Fibroblast of lung (primary cell): ENCODE data around the gene CLK4. TPM values are rescaled to one million over a fixed set of nuclear protein-coding genes. Genes with fewer than 3 reads are reported as not detected.

Experiments
- DNase-seq, 2 donors: peaks; one replicate each; pipeline versions ENCODE4 v3.0.0 to v3.0.0-alpha.2; 2010; ENCODE audit warnings: low read depth in 2 of 2
- H2AFZ ChIP-seq: 2 replicates; pipeline ENCODE4 v1.5.1; 2012; ENCODE audit warnings: low read length, control low read depth, inconsistent platforms
- H3K27ac ChIP-seq: 2 replicates; pipeline ENCODE4 v1.5.1; 2011; ENCODE audit warnings: low read length, control low read depth; ENCODE audit not compliant: insufficient read depth
- H3K27me3 ChIP-seq: 2 replicates; pipeline ENCODE4 v1.5.1; 2011; ENCODE audit warnings: mild to moderate bottlenecking, low read length; ENCODE audit not compliant: control insufficient read depth, insufficient read depth
- H3K36me3 ChIP-seq: 2 replicates; pipeline ENCODE4 v1.5.1; 2011; ENCODE audit warnings: low read length; ENCODE audit not compliant: control insufficient read depth, insufficient read depth
- H3K4me1 ChIP-seq: 2 replicates; pipeline ENCODE4 v1.5.1; 2011; ENCODE audit warnings: low read length; ENCODE audit not compliant: control insufficient read depth, insufficient read depth; ENCODE audit errors: extremely low read depth
- H3K4me2 ChIP-seq: 2 replicates; pipeline ENCODE4 v1.5.1; 2011; ENCODE audit warnings: low read length, control low read depth; ENCODE audit not compliant: insufficient read depth; ENCODE audit errors: extremely low read depth
- H3K4me3 ChIP-seq, 4 experiments: fragments of 200-600 bp in 1 of 4; sonication (generic) in 1 of 4; replicated peaks in 1 of 4; 2 replicates each; pipeline ENCODE4 v1.5.1; 2011 to 2016; ENCODE audit warnings: low read length in 4 of 4, low read depth in 3 of 4, mild to moderate bottlenecking in 3 of 4, control low read depth in 2 of 4, inconsistent platforms in 1 of 4, mixed read lengths in 1 of 4; ENCODE audit not compliant: insufficient read depth in 1 of 4; ENCODE audit errors: control extremely low read depth in 1 of 4
- H3K79me2 ChIP-seq: 2 replicates; pipeline ENCODE4 v1.5.1; 2012; ENCODE audit warnings: mild to moderate bottlenecking, low read length, inconsistent platforms; ENCODE audit not compliant: control insufficient read depth, insufficient read depth
- H3K9ac ChIP-seq: 2 replicates; pipeline ENCODE4 v1.5.1; 2011; ENCODE audit warnings: mild to moderate bottlenecking, low read length, control low read depth; ENCODE audit not compliant: insufficient read depth
- H3K9me3 ChIP-seq: 2 replicates; pipeline ENCODE4 v1.5.1; 2012; ENCODE audit warnings: low read depth, low read length; ENCODE audit not compliant: control insufficient read depth, insufficient read depth
- H4K20me1 ChIP-seq: 2 replicates; pipeline ENCODE4 v1.5.1; 2011; ENCODE audit warnings: low read length; ENCODE audit not compliant: control insufficient read depth, insufficient read depth; ENCODE audit errors: extremely low read depth
- EZH2 ChIP-seq: IDR thresholded peaks from 2 replicates; pipeline ENCODE4 v1.5.1; 2012; ENCODE audit warnings: low read length, control low read depth, mild to moderate bottlenecking; ENCODE audit errors: missing control alignments
- polyA plus RNA-seq, 2 donors: library from polyadenylated mRNA; depleted of rRNA in 1 of 2; stranded (reverse) in 1 of 2; unstranded in 1 of 2; fragments of >200 nt; gene quantifications; 2 replicates each; pipeline ENCODE4 v1.2.1, GENCODE V29; 2011 to 2012; ENCODE audit warnings: missing spikeins in 1 of 2
- total RNA-seq: library from RNA; depleted of rRNA; stranded (reverse); fragments of >200 nt; gene quantifications from 2 replicates; pipeline ENCODE4 v1.2.1, GENCODE V29; 2014
- TF ChIP-seq, protein P1 (sequence below), 2 donors: IDR thresholded peaks in 1 of 2; conservative IDR thresholded peaks in 1 of 2; 1 replicate in 1 of 2; 2 replicates in 1 of 2; pipeline ENCODE4 v1.5.1; 2011 to 2012; ENCODE audit warnings: low read length in 2 of 2, control low read depth in 1 of 2, inconsistent platforms in 1 of 2, low read depth in 1 of 2, mild to moderate bottlenecking in 1 of 2

CLK4 gene
- total and polyA plus RNA-seq, 2 donors (not counting 1 experiment from before 2014, with no cell fraction given), result 20.7 to 27.9 TPM

DNA sequence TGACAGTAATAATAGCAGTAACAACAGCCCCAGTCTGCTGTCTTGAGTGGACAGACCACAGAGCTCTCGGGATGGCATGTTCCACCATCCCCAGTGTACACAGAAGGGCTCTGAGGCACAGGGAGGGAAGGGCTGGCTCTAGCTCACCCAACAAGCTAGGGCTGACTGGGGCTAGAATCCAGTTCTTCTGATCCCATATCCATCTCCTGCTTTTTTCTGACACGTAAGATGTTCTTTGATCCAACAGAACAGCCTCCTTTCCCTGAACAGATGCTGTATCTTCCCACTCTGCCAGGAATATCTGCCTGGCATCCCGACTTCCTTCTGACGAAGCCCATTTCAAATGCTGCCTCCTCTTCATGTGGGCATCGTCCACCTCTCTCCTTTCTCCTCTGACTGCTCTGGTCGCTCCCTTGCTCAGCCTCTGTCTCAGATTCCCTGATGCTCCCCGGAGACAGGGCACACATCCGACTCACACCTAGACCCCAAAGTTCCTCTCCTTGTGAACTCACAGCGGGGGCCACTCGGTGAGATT, 43.6 kb upstream of the CLK4 start:
- Histone ChIP-seq H2AFZ (no peak overlapping the region), H3K4me3 (no peak overlapping the region), H3K36me3 (no peaks in the 10 kb centered on the region), H3K27ac (no peak overlapping the region), H3K9ac (no peak overlapping the region), H3K79me2 (no peaks in the 10 kb centered on the region), H3K9me3 (no peaks in the 10 kb centered on the region), H3K27me3 (no peaks in the 10 kb centered on the region), H3K4me2 (no peak overlapping the region), H4K20me1 (no peaks in the 10 kb centered on the region), H3K4me1 (no peaks in the 10 kb centered on the region)
- TF ChIP-seq, protein P1, sequence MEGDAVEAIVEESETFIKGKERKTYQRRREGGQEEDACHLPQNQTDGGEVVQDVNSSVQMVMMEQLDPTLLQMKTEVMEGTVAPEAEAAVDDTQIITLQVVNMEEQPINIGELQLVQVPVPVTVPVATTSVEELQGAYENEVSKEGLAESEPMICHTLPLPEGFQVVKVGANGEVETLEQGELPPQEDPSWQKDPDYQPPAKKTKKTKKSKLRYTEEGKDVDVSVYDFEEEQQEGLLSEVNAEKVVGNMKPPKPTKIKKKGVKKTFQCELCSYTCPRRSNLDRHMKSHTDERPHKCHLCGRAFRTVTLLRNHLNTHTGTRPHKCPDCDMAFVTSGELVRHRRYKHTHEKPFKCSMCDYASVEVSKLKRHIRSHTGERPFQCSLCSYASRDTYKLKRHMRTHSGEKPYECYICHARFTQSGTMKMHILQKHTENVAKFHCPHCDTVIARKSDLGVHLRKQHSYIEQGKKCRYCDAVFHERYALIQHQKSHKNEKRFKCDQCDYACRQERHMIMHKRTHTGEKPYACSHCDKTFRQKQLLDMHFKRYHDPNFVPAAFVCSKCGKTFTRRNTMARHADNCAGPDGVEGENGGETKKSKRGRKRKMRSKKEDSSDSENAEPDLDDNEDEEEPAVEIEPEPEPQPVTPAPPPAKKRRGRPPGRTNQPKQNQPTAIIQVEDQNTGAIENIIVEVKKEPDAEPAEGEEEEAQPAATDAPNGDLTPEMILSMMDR (conservative IDR thresholded peaks at IDR 0.05 in 1 of 2, IDR thresholded peaks at IDR 0.05 in 1 of 2; ENCODE audit: low read depth in 1 of 2, low read length in 2 of 2), result no peak
- no peak for TF ChIP-seq EZH2
- DNase-seq, result no peak

DNA sequence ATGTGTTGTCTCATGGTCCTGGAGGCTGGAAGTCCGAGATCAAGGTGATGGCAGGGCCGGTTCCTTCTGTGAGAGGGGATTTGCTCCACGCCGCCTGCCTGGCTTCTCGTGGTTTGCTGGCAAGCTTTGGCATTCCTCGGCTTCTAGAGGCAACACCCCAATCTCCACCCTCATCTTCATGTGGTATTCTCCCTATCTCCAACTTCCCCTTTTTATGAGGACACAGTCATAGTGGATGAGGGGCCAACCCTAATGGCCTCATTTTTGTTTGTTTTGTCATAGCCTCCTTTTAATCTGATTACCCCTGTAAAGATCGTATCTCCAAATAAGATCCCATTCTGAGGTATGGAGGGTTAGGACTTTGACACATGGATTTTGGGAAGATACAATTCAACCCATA, 41.7 kb upstream of the CLK4 start:
- Histone ChIP-seq H4K20me1 (no peaks in the 10 kb centered on the region), H3K27ac (no peak overlapping the region), H3K4me1 (no peaks in the 10 kb centered on the region), H3K79me2 (no peaks in the 10 kb centered on the region), H2AFZ (no peak overlapping the region), H3K4me3 (no peak overlapping the region), H3K27me3 (no peaks in the 10 kb centered on the region), H3K4me2 (no peak overlapping the region), H3K36me3 (no peaks in the 10 kb centered on the region), H3K9ac (no peak overlapping the region), H3K9me3 (no peaks in the 10 kb centered on the region)
- no peak for TF ChIP-seq EZH2
- TF ChIP-seq, protein P1 (conservative IDR thresholded peaks at IDR 0.05 in 1 of 2, IDR thresholded peaks at IDR 0.05 in 1 of 2; ENCODE audit: low read depth in 1 of 2, low read length in 2 of 2), result no peak
- DNase-seq, result no peak

DNA sequence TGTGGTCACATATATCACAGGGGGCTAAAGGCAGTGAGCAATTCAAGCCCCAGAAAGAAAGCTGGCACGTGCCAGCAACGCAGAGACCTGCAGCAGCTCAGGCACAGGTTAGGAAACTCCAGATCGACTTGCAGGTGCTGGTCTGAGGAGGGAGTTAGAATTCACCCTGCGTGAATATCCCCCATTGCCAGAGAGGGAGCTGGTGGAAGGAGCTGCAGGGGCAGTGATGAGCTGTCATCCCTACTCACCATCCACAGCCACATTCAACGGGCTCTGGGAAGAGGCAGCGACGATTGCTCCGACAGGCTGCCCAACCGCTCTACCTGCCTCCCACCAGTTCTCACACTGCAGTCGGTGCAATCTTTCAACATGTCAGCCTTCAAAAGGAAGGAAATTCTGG, 40.8 kb upstream of the CLK4 start:
- Histone ChIP-seq H3K4me2 (no peak overlapping the region), H3K79me2 (no peaks in the 10 kb centered on the region), H3K4me1 (no peaks in the 10 kb centered on the region), H4K20me1 (no peaks in the 10 kb centered on the region), H3K36me3 (no peaks in the 10 kb centered on the region), H3K9me3 (no peaks in the 10 kb centered on the region), H3K27ac (no peak overlapping the region), H3K27me3 (no peaks in the 10 kb centered on the region), H3K4me3 (no peak overlapping the region), H2AFZ (no peak overlapping the region), H3K9ac (no peak overlapping the region)
- TF ChIP-seq, protein P1 (conservative IDR thresholded peaks at IDR 0.05 in 1 of 2, IDR thresholded peaks at IDR 0.05 in 1 of 2; ENCODE audit: low read depth in 1 of 2, low read length in 2 of 2), result no peak
- TF ChIP-seq EZH2, result no peak
- DNase-seq, result no peak
